Measurements from ENCODE around the gene ELF3.

GRCh38 chr1:202002507-202002906 lies 7.9 kb upstream of the ELF3 start:
- no peak for TF ChIP-seq CTCF (IDR thresholded peaks at IDR 0.05)
- no peak for TF ChIP-seq POLR2A (IDR thresholded peaks at IDR 0.05)

All from esophagus squamous epithelium (tissue), 4 donors.